PC-3 (cell line): ENCODE measurements around the gene QRICH1.

Experiments
- CTCF ChIP-seq: fragments of 300-600 bp; sonication (generic); conservative IDR thresholded peaks from 2 replicates; pipeline ENCODE4 v1.5.1; 2017; ENCODE audit warnings: antibody characterized with exemption, low read depth, mild to moderate bottlenecking, low read length
- EZH2 ChIP-seq: fragments of 300-600 bp; sonication (generic); IDR thresholded peaks from one replicate; pipeline ENCODE4 v1.6.1; 2017; ENCODE audit warnings: antibody characterized with exemption, mild to moderate bottlenecking, low read length; ENCODE audit not compliant: unreplicated experiment

GRCh38 chr3:49005303-49005680 lies 88.6 kb downstream of the QRICH1 start:
- TF ChIP-seq EZH2 (no peak), CTCF (no peak)
